GM18951 (cell line): ENCODE measurements around the gene SIMC1.

Experiments used
- POLR2A ChIP-seq: IDR thresholded peaks from 4 replicates; pipeline ENCODE4 v1.6.1; 2011; ENCODE audit warnings: mild to moderate bottlenecking; ENCODE audit not compliant: insufficient read length, insufficient read depth; ENCODE audit errors: extremely low read depth
- in situ Hi-C: fragments of 300-500 bp; cut with MboI; formaldehyde crosslinking; loops from one replicate; pipeline ENCODE4 v1.12.0; 2022; ENCODE audit warnings: low sequenced_read_pairs, mixed read lengths, inconsistent platforms; ENCODE audit not compliant: unreplicated experiment

SIMC1 gene

GRCh38 chr5:176394881-176395675, 156.9 kb downstream of the SIMC1 start:
- no peak for TF ChIP-seq POLR2A
- in situ Hi-C loops = no loop called here
